Measurements from ENCODE around the gene CDC16.

DNA sequence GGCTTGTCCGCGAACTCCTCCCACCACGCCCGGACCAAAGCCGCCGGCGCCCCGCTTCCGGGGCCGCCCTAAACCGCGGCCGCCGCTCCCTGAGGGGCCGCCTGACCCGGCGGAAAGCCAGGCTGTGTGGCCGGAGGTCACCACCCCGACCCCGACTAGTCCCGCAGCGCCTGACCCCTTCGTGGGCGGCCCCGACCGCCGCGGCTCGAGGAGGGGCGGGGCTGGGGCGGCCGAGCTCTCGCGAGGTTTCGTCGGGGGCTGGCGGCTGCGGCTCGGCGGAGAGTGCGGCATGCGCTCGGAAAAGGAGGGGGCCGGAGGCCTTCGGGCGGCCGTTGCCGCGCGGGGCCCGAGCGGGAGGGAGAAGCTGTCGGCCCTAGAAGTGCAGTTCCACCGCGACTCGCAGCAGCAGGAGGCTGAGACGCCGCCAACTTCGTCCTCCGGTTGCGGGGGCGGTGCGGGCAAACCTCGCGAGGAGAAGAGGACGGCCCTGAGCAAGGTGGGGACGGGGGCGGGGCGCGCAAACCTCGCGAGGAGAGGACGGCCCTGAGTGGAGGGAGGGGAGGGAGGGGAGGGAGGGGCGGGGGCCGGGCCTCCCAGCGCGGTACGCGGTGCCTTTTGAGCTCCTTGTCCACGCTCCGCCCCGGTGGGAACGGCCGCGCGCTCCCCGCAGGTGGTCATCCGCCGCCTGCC is 46.8 kb downstream of the CDC16 start, which contains the start of gene UPF3A:
- TF ChIP-seq POLR2A (IDR thresholded peaks at IDR 0.05; ENCODE audit: low read depth, low read length) (peak; percentile 49; the same call in 1 of the 2 replicates), MAZ (IDR thresholded peaks at IDR 0.05; ENCODE audit: borderline replicate concordance, low read depth, low read length) (peak; percentile 74; the same call in 1 of the 2 replicates), RFX5 (IDR thresholded peaks at IDR 0.05; ENCODE audit: low read depth, low read length) (no peak), CEBPB (IDR thresholded peaks at IDR 0.05; ENCODE audit: low read depth, low read length) (no peak)
- TF ChIP-seq, protein P1, sequence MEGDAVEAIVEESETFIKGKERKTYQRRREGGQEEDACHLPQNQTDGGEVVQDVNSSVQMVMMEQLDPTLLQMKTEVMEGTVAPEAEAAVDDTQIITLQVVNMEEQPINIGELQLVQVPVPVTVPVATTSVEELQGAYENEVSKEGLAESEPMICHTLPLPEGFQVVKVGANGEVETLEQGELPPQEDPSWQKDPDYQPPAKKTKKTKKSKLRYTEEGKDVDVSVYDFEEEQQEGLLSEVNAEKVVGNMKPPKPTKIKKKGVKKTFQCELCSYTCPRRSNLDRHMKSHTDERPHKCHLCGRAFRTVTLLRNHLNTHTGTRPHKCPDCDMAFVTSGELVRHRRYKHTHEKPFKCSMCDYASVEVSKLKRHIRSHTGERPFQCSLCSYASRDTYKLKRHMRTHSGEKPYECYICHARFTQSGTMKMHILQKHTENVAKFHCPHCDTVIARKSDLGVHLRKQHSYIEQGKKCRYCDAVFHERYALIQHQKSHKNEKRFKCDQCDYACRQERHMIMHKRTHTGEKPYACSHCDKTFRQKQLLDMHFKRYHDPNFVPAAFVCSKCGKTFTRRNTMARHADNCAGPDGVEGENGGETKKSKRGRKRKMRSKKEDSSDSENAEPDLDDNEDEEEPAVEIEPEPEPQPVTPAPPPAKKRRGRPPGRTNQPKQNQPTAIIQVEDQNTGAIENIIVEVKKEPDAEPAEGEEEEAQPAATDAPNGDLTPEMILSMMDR (conservative IDR thresholded peaks at IDR 0.05; ENCODE audit: low read depth, low read length), result no peak

Data from IMR-90 (cell line).